IMR-90 (cell line): ENCODE data around the gene MYADML2. TPM values are rescaled to one million over a fixed set of nuclear protein-coding genes. Genes with fewer than 3 reads are reported as not detected.
A peak's percentile ranks its signal among the peaks of the same experiment; 100 is the strongest.

Source experiments
- ATAC-seq: fragments of 200-7000 bp; cut with Tn5 transposase; 2 replicates; pipeline ENCODE4 v1.9.1; 2020; ENCODE audit warnings: low read depth, mild to moderate bottlenecking, moderate library complexity
- BruUV-seq: library from RNA; stranded (reverse); fragments of 400-500 nt; replicated peaks from 2 replicates; lab custom pipeline; 2021; lab: Mats Ljungman, UMichigan
- CTCF ChIA-PET: fragments of 300-600 bp; formaldehyde crosslinking; extraction: SDS; loops from one replicate; lab custom pipeline; 2021; ENCODE audit warnings: antibody characterized with exemption; lab: Yijun Ruan, JAX
- POLR2A ChIA-PET: fragments of 300-600 bp; sonication (Branson Sonifier 250); formaldehyde crosslinking; loops from one replicate; lab custom pipeline; 2022; ENCODE audit warnings: antibody characterized with exemption; ENCODE audit not compliant: unreplicated experiment; lab: Charles Lee
- DNase-seq: peaks from one replicate; pipeline ENCODE4 v3.0.0; 2013
- H2AFZ ChIP-seq: replicated peaks from 2 replicates; pipeline ENCODE3; 2013; ENCODE audit warnings: low read length, mild to moderate bottlenecking; ENCODE audit not compliant: poor library complexity
- H2AK5ac ChIP-seq: 2 replicates; pipeline ENCODE4 v1.6.1; 2013; ENCODE audit warnings: low read depth, low read length, inconsistent platforms
- H2AK9ac ChIP-seq: replicated peaks from 2 replicates; pipeline ENCODE3; 2013; ENCODE audit warnings: mild to moderate bottlenecking, low read depth, low read length, moderate library complexity; ENCODE audit not compliant: poor library complexity
- H2BK120ac ChIP-seq: 2 replicates; pipeline ENCODE4 v1.6.1; 2013; ENCODE audit warnings: low read depth, low read length, inconsistent platforms
- H2BK15ac ChIP-seq: 3 replicates; pipeline ENCODE4 v1.6.1; 2013; ENCODE audit warnings: low read depth, low read length, inconsistent platforms
- H2BK20ac ChIP-seq: 2 replicates; pipeline ENCODE4 v1.6.1; 2013; ENCODE audit warnings: low read depth, mild to moderate bottlenecking, inconsistent platforms, low read length, moderate library complexity
- H2BK5ac ChIP-seq: 2 replicates; pipeline ENCODE4 v1.6.1; 2013; ENCODE audit warnings: mild to moderate bottlenecking, low read depth, low read length, inconsistent platforms; ENCODE audit not compliant: poor library complexity, severe bottlenecking
- H3K14ac ChIP-seq: replicated peaks from 2 replicates; pipeline ENCODE4 v1.6.1; 2013; ENCODE audit warnings: low read depth, low read length, inconsistent platforms
- H3K18ac ChIP-seq: 2 replicates; pipeline ENCODE4 v1.6.1; 2013; ENCODE audit warnings: low read depth, low read length, control low read depth
- H3K23ac ChIP-seq: 2 replicates; pipeline ENCODE4 v1.6.1; 2013; ENCODE audit warnings: low read depth, low read length, inconsistent platforms
- H3K27ac ChIP-seq: 2 replicates; pipeline ENCODE4 v1.5.1; 2013; ENCODE audit warnings: mild to moderate bottlenecking, control low read depth, low read length; ENCODE audit not compliant: insufficient read depth
- H3K27me3 ChIP-seq: 2 replicates; pipeline ENCODE4 v1.6.1; 2013; ENCODE audit warnings: low read length; ENCODE audit not compliant: control insufficient read depth, insufficient read depth
- H3K36me3 ChIP-seq: 2 replicates; pipeline ENCODE4 v1.6.1; 2013; ENCODE audit warnings: low read length, mixed read lengths; ENCODE audit not compliant: control insufficient read depth, insufficient read depth
- H3K4ac ChIP-seq: 2 replicates; pipeline ENCODE4 v1.6.1; 2013; ENCODE audit warnings: low read depth, low read length, inconsistent platforms
- H3K4me1 ChIP-seq: 2 replicates; pipeline ENCODE4 v1.6.1; 2013; ENCODE audit warnings: low read length, mixed read lengths; ENCODE audit not compliant: control insufficient read depth, insufficient read depth
- H3K4me2 ChIP-seq: 2 replicates; pipeline ENCODE4 v1.6.1; 2013; ENCODE audit warnings: low read depth, mild to moderate bottlenecking, control low read depth, low read length, moderate library complexity
- H3K4me3 ChIP-seq: 2 replicates; pipeline ENCODE4 v1.5.1; 2013; ENCODE audit warnings: low read depth, mild to moderate bottlenecking, control low read depth, low read length, moderate library complexity; ENCODE audit not compliant: insufficient read depth
- H3K56ac ChIP-seq: 2 replicates; pipeline ENCODE4 v1.6.1; 2013; ENCODE audit warnings: low read length, inconsistent platforms; ENCODE audit not compliant: insufficient read depth; ENCODE audit errors: extremely low read depth
- H3K79me1 ChIP-seq, 2 experiments: 2 replicates each; pipeline ENCODE4 v1.6.1; 2013; ENCODE audit warnings: low read length in 2 of 2, inconsistent platforms in 1 of 2, low read depth in 1 of 2
- H3K9ac ChIP-seq: 2 replicates; pipeline ENCODE4 v1.6.1; 2013; ENCODE audit warnings: low read depth, low read length, control low read depth
- H3K9me1 ChIP-seq: 2 replicates; pipeline ENCODE4 v1.6.1; 2013; ENCODE audit warnings: low read length, inconsistent platforms; ENCODE audit not compliant: insufficient read depth
- H3K9me3 ChIP-seq: 2 replicates; pipeline ENCODE4 v1.6.1; 2013; ENCODE audit warnings: low read length; ENCODE audit not compliant: control insufficient read depth, insufficient read depth
- H4K20me1 ChIP-seq: 2 replicates; pipeline ENCODE4 v1.6.1; 2013; ENCODE audit warnings: low read length, inconsistent platforms; ENCODE audit not compliant: insufficient read depth
- H4K5ac ChIP-seq: 2 replicates; pipeline ENCODE4 v1.6.1; 2013; ENCODE audit warnings: mild to moderate bottlenecking, low read depth, low read length, control low read depth
- H4K8ac ChIP-seq, 2 experiments: 2 replicates each; pipeline ENCODE4 v1.6.1; 2013; ENCODE audit warnings: low read depth in 2 of 2, low read length in 2 of 2, control low read depth in 1 of 2, inconsistent platforms in 1 of 2
- H4K91ac ChIP-seq: 2 replicates; pipeline ENCODE4 v1.6.1; 2013; ENCODE audit warnings: low read depth, low read length, inconsistent platforms; ENCODE audit not compliant: insufficient read depth
- CEBPB ChIP-seq: IDR thresholded peaks from 2 replicates; pipeline ENCODE4 v1.6.1; 2012; ENCODE audit warnings: low read depth, low read length, improper control_type of control experiment
- CHD1 ChIP-seq: IDR thresholded peaks from 2 replicates; pipeline ENCODE4 v1.6.1; 2012; ENCODE audit warnings: low read depth, low read length, improper control_type of control experiment
- FOS ChIP-seq: fragments of 150-350 bp; IDR thresholded peaks from 2 replicates; pipeline ENCODE4 v1.6.1; 2016; ENCODE audit warnings: low read depth, low read length
- MAZ ChIP-seq: IDR thresholded peaks from 2 replicates; pipeline ENCODE4 v1.6.1; 2012; ENCODE audit warnings: low read depth, mild to moderate bottlenecking, low read length, improper control_type of control experiment, moderate library complexity, borderline replicate concordance
- MXI1 ChIP-seq: IDR thresholded peaks from 2 replicates; pipeline ENCODE4 v1.6.1; 2012; ENCODE audit warnings: low read depth, mild to moderate bottlenecking, low read length, moderate library complexity, borderline replicate concordance
- NFE2L2 ChIP-seq: fragments of 150-350 bp; IDR thresholded peaks from 2 replicates; pipeline ENCODE4 v1.6.1; 2016; ENCODE audit warnings: low read depth, mild to moderate bottlenecking, low read length
- POLR2A ChIP-seq: IDR thresholded peaks from 2 replicates; pipeline ENCODE4 v1.6.1; 2012; ENCODE audit warnings: mild to moderate bottlenecking, low read depth, low read length
- RAD21 ChIP-seq: IDR thresholded peaks from 2 replicates; pipeline ENCODE4 v1.6.1; 2012; ENCODE audit warnings: low read length, improper control_type of control experiment
- RCOR1 ChIP-seq: IDR thresholded peaks from 2 replicates; pipeline ENCODE4 v1.6.1; 2012; ENCODE audit warnings: mild to moderate bottlenecking, low read length, improper control_type of control experiment; ENCODE audit not compliant: insufficient replicate concordance
- RFX5 ChIP-seq: IDR thresholded peaks from 2 replicates; pipeline ENCODE4 v1.8.0; 2012; ENCODE audit warnings: low read depth, mild to moderate bottlenecking, low read length, moderate library complexity
- SMC3 ChIP-seq: fragments of 150-350 bp; IDR thresholded peaks from 2 replicates; pipeline ENCODE4 v1.6.1; 2016; ENCODE audit warnings: low read depth, mild to moderate bottlenecking, antibody characterized with exemption, low read length, moderate library complexity
- USF2 ChIP-seq: fragments of 150-350 bp; IDR thresholded peaks from 2 replicates; pipeline ENCODE4 v1.6.1; 2017; ENCODE audit warnings: mild to moderate bottlenecking, antibody characterized with exemption, low read length, low read depth
- WGBS, 2 experiments: methylation state at CpG; one replicate each; pipeline versions ENCODE4 v1.1.5 to v1.1.7; 2013; ENCODE audit warnings: missing lambda C conversion rate in 2 of 2; ENCODE audit not compliant: insufficient read length in 1 of 2; ENCODE audit errors: extremely low coverage in 2 of 2; 5-methylcytosine and 5-hydroxymethylcytosine counted together
- dilution Hi-C: fragments of 300-500 bp; cut with HindIII; formaldehyde crosslinking; loops from one replicate; pipeline ENCODE4 v1.14.3; 2018; ENCODE audit warnings: low sequenced_read_pairs; ENCODE audit not compliant: unreplicated experiment
- in situ Hi-C: fragments of 300-500 bp; cut with MboI; formaldehyde crosslinking; loops from 3 replicates; pipeline ENCODE4 v1.14.3; 2019; ENCODE audit warnings: low sequenced_read_pairs, inconsistent platforms, mixed read lengths
- intact Hi-C: fragments of 100-400 bp; cut with micrococcal nuclease; formaldehyde crosslinking; loops from 2 replicates; pipeline ENCODE4 v1.10.0; 2022
- polyA plus RNA-seq, 3 experiments: library from polyadenylated mRNA; depleted of rRNA; stranded (reverse); fragments of >200 nt; gene quantifications; 2 replicates each; pipeline ENCODE4 v1.2.3, GENCODE V29; 2012; ENCODE audit warnings: low replicate concordance in 1 of 3
- total RNA-seq: library from RNA; depleted of rRNA; stranded (reverse); fragments of >200 nt; gene quantifications from 2 replicates; pipeline ENCODE4 v1.2.3, GENCODE V29; 2012
- TF ChIP-seq, protein P1 (sequence below): fragments of 150-350 bp; IDR thresholded peaks from 2 replicates; pipeline ENCODE4 v1.6.1; 2016; ENCODE audit warnings: low read depth, mild to moderate bottlenecking, low read length, moderate library complexity, borderline replicate concordance

The MYADML2 gene
- total and polyA plus RNA-seq, 2 of the 4 experiments (the other 2 are of a cell fraction) = not detected

- intact Hi-C loops (no loop called here), dilution Hi-C loops (no loop called here), in situ Hi-C loops (no loop called here)
- Histone ChIP-seq H2BK120ac (peak overlapping the region; percentile 85), H3K27me3 (no peaks in the 10 kb centered on the region), H3K9ac (peak overlapping the region; percentile 80), H4K8ac (peak overlapping the region; percentile 40 to 79; a peak in 3 of 4 replicates), H2BK5ac (peak overlapping the region; percentile 83), H3K23ac (peak overlapping the region; percentile 79), H3K9me3 (no peaks in the 10 kb centered on the region), H3K9me1 (peaks cover 21% of the 10 kb centered on the region), H3K36me3 (peaks cover 32% of the 10 kb centered on the region), H2AFZ (peak overlapping the region; percentile 82), H3K4me3 (peak overlapping the region; percentile 34), H4K91ac (peak overlapping the region; percentile 72), H3K14ac (peak overlapping the region; percentile 92; the same call in 1 of the 2 replicates), H3K4me2 (peak overlapping the region; percentile 94), H4K5ac (peak overlapping the region; percentile 69; the same call in 1 of the 2 replicates), H4K20me1 (peaks cover 75% of the 10 kb centered on the region), H3K79me1 (peaks cover 16 to 70% of the 10 kb centered on the region in 2 experiments; a peak in 3 of 4 replicates), H3K4ac (peak overlapping the region; percentile 96), H3K27ac (peak overlapping the region; percentile 93), H2BK15ac (no peak overlapping the region), H2AK9ac (peak overlapping the region; percentile 91), H3K18ac (peak overlapping the region; percentile 17; the same call in 1 of the 2 replicates), H3K4me1 (peaks cover 35% of the 10 kb centered on the region), H2BK20ac (peak overlapping the region; percentile 62), H2AK5ac (peak overlapping the region; percentile 97), H3K56ac (no peak overlapping the region; the same call in 1 of the 2 replicates)
- CTCF ChIA-PET = no interaction called here
- DNase-seq = peak; percentile 72
- peak; percentile 38 for ATAC-seq
- 16% methylated on average over 17 of the region's 32 CpGs; no CpG with 5 or more reads in 1 of the 2 experiments for WGBS, 2 experiments
- POLR2A ChIA-PET = no interaction called here
- no TSS peak for BruUV-seq
- no peak for TF ChIP-seq SMC3
- no peak for TF ChIP-seq RFX5
- TF ChIP-seq, protein P1, sequence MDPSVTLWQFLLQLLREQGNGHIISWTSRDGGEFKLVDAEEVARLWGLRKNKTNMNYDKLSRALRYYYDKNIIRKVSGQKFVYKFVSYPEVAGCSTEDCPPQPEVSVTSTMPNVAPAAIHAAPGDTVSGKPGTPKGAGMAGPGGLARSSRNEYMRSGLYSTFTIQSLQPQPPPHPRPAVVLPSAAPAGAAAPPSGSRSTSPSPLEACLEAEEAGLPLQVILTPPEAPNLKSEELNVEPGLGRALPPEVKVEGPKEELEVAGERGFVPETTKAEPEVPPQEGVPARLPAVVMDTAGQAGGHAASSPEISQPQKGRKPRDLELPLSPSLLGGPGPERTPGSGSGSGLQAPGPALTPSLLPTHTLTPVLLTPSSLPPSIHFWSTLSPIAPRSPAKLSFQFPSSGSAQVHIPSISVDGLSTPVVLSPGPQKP = no peak
- TF ChIP-seq RCOR1 = no peak
- TF ChIP-seq CHD1 = no peak
- peak; percentile 80 for TF ChIP-seq MXI1
- TF ChIP-seq FOS = no peak
- TF ChIP-seq CEBPB = peak; percentile 53
- TF ChIP-seq NFE2L2 = peak; percentile 96
- peak; percentile 35; the same call in 1 of the 2 replicates for TF ChIP-seq POLR2A
- no peak for TF ChIP-seq RAD21
- TF ChIP-seq MAZ = no peak
- TF ChIP-seq USF2 = no peak
Measured at GRCh38 chr17:81923302-81924260, 23.5 kb downstream of the MYADML2 start.
